HepG2 (cell line): ENCODE measurements around the gene PPM1G. TPM values are rescaled to one million over a fixed set of nuclear protein-coding genes. Genes with fewer than 3 reads are reported as not detected.

Experiments
- ARID2 ChIP-seq: sonication (generic); formaldehyde crosslinking; IDR thresholded peaks from 2 replicates; pipeline ENCODE4 v1.8.1; 2022; ENCODE audit warnings: mild to moderate bottlenecking, missing genetic modification reagents, borderline replicate concordance
- CBX5 ChIP-seq: sonication (generic); formaldehyde crosslinking; IDR thresholded peaks from 2 replicates; pipeline ENCODE4 v1.4.0; 2020; ENCODE audit warnings: missing genetic modification reagents, borderline replicate concordance
- KDM5A ChIP-seq: fragments of 200-600 bp; sonication (generic); IDR thresholded peaks from 2 replicates; pipeline ENCODE4 v1.7.0; 2018; ENCODE audit warnings: antibody characterized with exemption, mild to moderate bottlenecking, low read length, borderline replicate concordance
- MBD4 ChIP-seq: IDR thresholded peaks from 2 replicates; pipeline ENCODE4 v1.6.1; 2012; ENCODE audit warnings: low read length, inconsistent platforms, borderline replicate concordance
- MED8 ChIP-seq: sonication (generic); formaldehyde crosslinking; IDR thresholded peaks from 2 replicates; pipeline ENCODE4 v1.8.1; 2023; ENCODE audit warnings: mild to moderate bottlenecking, missing genetic modification reagents; ENCODE audit not compliant: insufficient replicate concordance
- MTF2 ChIP-seq: sonication (generic); formaldehyde crosslinking; IDR thresholded peaks from 2 replicates; pipeline ENCODE4 v1.5.0; 2020; ENCODE audit warnings: missing genetic modification reagents, borderline replicate concordance
- NFE2L1 ChIP-seq: sonication (generic); formaldehyde crosslinking; IDR thresholded peaks from 2 replicates; pipeline ENCODE4 v1.4.0; 2020; ENCODE audit warnings: missing genetic modification reagents, mild to moderate bottlenecking, borderline replicate concordance
- NFE2L2 ChIP-seq: fragments of 150-350 bp; IDR thresholded peaks from 2 replicates; pipeline ENCODE4 v1.6.1; 2014; ENCODE audit warnings: low read length
- SRSF9 ChIP-seq: fragments of 200-400 bp; formaldehyde crosslinking; IDR thresholded peaks from 2 replicates; pipeline ENCODE4 v1.6.1; 2018; ENCODE audit warnings: borderline replicate concordance, mild to moderate bottlenecking, low read depth, low read length; ENCODE audit not compliant: insufficient read depth, poor library complexity, severe bottlenecking
- STAG1 ChIP-seq: sonication (generic); formaldehyde crosslinking; IDR thresholded peaks from 2 replicates; pipeline ENCODE4 v1.4.0; 2020; ENCODE audit warnings: missing genetic modification reagents
- TGIF2 ChIP-seq: IDR thresholded peaks from 2 replicates; pipeline ENCODE4 v1.6.1; 2016; ENCODE audit warnings: control low read depth, missing compliant biosample characterization
- YEATS2 ChIP-seq: sonication (generic); formaldehyde crosslinking; IDR thresholded peaks from 2 replicates; pipeline ENCODE4 v1.4.0; 2020; ENCODE audit warnings: missing genetic modification reagents, borderline replicate concordance
- YY1 ChIP-seq: IDR thresholded peaks from 2 replicates; pipeline ENCODE4 v1.6.1; 2011; ENCODE audit warnings: low read length, low read depth, moderate library complexity, mild to moderate bottlenecking; ENCODE audit not compliant: insufficient read depth, insufficient replicate concordance
- ZBTB2 ChIP-seq: sonication (generic); formaldehyde crosslinking; IDR thresholded peaks from 2 replicates; pipeline ENCODE4 v1.8.0; 2022; ENCODE audit warnings: low read depth, missing genetic modification reagents
- ZNF260 ChIP-seq: sonication (generic); formaldehyde crosslinking; IDR thresholded peaks from 2 replicates; pipeline ENCODE4 v1.4.0; 2020; ENCODE audit warnings: missing genetic modification reagents, low read depth, mild to moderate bottlenecking, borderline replicate concordance
- ZNF317 ChIP-seq: sonication (generic); formaldehyde crosslinking; IDR thresholded peaks from 2 replicates; pipeline ENCODE4 v1.5.0; 2020; ENCODE audit warnings: mild to moderate bottlenecking, missing genetic modification reagents
- polyA plus RNA-seq, 8 experiments: library from polyadenylated mRNA; depleted of rRNA in 3 of 8; stranded (reverse) in 7 of 8; unstranded in 1 of 8; fragments of >200 nt; fragmentation: Illumina TruSeq in 4 of 8; extraction: Trizol in 4 of 8; gene quantifications; 2 replicates each; pipeline versions ENCODE4 v1.2.1 to v1.2.3, GENCODE V29; 2011 to 2016; ENCODE audit warnings: low read depth in 4 of 8, missing spikeins in 1 of 8, mixed read lengths in 1 of 8; ENCODE audit not compliant: insufficient read depth in 1 of 8
- total RNA-seq, 5 experiments: library from RNA; depleted of rRNA; stranded (reverse); fragments of >200 nt; fragmentation: Illumina TruSeq; extraction: Trizol; gene quantifications; 2 replicates each; pipeline ENCODE4 v1.2.3, GENCODE V29; 2016; ENCODE audit warnings: low read depth in 1 of 5
- TF ChIP-seq, protein P1 (sequence below): sonication (generic); formaldehyde crosslinking; IDR thresholded peaks from 2 replicates; pipeline ENCODE4 v1.9.0; 2021; ENCODE audit warnings: mild to moderate bottlenecking, missing genetic modification reagents
- TF ChIP-seq, protein P2 (sequence below): sonication (generic); formaldehyde crosslinking; IDR thresholded peaks from 2 replicates; pipeline ENCODE4 v1.8.0; 2023; ENCODE audit warnings: mild to moderate bottlenecking, missing genetic modification reagents
- TF ChIP-seq, protein P3 (sequence below): fragments of 450-650 bp; IDR thresholded peaks from 2 replicates; pipeline ENCODE4 v1.6.1; 2016

The PPM1G gene
- total and polyA plus RNA-seq, 2 of the 13 experiments (the other 11 are each of a cell fraction or from before 2014, with no cell fraction given) = 58.2 to 213 TPM

- TF ChIP-seq, protein P1, sequence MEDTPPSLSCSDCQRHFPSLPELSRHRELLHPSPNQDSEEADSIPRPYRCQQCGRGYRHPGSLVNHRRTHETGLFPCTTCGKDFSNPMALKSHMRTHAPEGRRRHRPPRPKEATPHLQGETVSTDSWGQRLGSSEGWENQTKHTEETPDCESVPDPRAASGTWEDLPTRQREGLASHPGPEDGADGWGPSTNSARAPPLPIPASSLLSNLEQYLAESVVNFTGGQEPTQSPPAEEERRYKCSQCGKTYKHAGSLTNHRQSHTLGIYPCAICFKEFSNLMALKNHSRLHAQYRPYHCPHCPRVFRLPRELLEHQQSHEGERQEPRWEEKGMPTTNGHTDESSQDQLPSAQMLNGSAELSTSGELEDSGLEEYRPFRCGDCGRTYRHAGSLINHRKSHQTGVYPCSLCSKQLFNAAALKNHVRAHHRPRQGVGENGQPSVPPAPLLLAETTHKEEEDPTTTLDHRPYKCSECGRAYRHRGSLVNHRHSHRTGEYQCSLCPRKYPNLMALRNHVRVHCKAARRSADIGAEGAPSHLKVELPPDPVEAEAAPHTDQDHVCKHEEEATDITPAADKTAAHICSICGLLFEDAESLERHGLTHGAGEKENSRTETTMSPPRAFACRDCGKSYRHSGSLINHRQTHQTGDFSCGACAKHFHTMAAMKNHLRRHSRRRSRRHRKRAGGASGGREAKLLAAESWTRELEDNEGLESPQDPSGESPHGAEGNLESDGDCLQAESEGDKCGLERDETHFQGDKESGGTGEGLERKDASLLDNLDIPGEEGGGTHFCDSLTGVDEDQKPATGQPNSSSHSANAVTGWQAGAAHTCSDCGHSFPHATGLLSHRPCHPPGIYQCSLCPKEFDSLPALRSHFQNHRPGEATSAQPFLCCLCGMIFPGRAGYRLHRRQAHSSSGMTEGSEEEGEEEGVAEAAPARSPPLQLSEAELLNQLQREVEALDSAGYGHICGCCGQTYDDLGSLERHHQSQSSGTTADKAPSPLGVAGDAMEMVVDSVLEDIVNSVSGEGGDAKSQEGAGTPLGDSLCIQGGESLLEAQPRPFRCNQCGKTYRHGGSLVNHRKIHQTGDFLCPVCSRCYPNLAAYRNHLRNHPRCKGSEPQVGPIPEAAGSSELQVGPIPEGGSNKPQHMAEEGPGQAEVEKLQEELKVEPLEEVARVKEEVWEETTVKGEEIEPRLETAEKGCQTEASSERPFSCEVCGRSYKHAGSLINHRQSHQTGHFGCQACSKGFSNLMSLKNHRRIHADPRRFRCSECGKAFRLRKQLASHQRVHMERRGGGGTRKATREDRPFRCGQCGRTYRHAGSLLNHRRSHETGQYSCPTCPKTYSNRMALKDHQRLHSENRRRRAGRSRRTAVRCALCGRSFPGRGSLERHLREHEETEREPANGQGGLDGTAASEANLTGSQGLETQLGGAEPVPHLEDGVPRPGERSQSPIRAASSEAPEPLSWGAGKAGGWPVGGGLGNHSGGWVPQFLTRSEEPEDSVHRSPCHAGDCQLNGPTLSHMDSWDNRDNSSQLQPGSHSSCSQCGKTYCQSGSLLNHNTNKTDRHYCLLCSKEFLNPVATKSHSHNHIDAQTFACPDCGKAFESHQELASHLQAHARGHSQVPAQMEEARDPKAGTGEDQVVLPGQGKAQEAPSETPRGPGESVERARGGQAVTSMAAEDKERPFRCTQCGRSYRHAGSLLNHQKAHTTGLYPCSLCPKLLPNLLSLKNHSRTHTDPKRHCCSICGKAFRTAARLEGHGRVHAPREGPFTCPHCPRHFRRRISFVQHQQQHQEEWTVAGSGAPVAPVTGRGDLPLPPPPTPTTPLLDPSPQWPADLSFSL (CRISPR knock-in tag) = no peak
- TF ChIP-seq, protein P2, sequence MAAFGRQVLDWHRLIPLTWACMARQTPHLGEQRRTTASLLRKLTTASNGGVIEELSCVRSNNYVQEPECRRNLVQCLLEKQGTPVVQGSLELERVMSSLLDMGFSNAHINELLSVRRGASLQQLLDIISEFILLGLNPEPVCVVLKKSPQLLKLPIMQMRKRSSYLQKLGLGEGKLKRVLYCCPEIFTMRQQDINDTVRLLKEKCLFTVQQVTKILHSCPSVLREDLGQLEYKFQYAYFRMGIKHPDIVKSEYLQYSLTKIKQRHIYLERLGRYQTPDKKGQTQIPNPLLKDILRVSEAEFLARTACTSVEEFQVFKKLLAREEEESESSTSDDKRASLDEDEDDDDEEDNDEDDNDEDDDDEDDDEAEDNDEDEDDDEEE = no peak
- TF ChIP-seq YEATS2 (CRISPR knock-in tag) (no peak; the same call in 1 of the 2 replicates), ZBTB2 (CRISPR knock-in tag) (no peak), YY1 (no peak), ARID2 (CRISPR knock-in tag) (no peak), NFE2L2 (no peak), KDM5A (no peak), STAG1 (CRISPR knock-in tag) (peak; percentile 87), ZNF260 (CRISPR knock-in tag) (no peak), TGIF2 (CRISPR knock-in tag) (no peak; the same call in 1 of the 2 replicates), CBX5 (CRISPR knock-in tag) (no peak), MBD4 (no peak), MED8 (CRISPR knock-in tag) (no peak), NFE2L1 (no peak), MTF2 (no peak), SRSF9 (no peak), ZNF317 (no peak)
- TF ChIP-seq, protein P3, sequence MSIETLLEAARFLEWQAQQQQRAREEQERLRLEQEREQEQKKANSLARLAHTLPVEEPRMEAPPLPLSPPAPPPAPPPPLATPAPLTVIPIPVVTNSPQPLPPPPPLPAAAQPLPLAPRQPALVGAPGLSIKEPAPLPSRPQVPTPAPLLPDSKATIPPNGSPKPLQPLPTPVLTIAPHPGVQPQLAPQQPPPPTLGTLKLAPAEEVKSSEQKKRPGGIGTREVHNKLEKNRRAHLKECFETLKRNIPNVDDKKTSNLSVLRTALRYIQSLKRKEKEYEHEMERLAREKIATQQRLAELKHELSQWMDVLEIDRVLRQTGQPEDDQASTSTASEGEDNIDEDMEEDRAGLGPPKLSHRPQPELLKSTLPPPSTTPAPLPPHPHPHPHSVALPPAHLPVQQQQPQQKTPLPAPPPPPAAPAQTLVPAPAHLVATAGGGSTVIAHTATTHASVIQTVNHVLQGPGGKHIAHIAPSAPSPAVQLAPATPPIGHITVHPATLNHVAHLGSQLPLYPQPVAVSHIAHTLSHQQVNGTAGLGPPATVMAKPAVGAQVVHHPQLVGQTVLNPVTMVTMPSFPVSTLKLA = no peak
Observed at GRCh38 chr2:27407798-27408491, 1.4 kb downstream of the PPM1G start (continued).
